GM23338 (cell line): ENCODE results near the gene TRABD. TPM values are rescaled to one million over a fixed set of nuclear protein-coding genes. Genes with fewer than 3 reads are reported as not detected.

Experiments
- ATAC-seq: fragments of 200-7000 bp; cut with Tn5 transposase; 3 replicates; pipeline ENCODE4 v1.9.1; 2020
- DNase-seq: peaks from one replicate; pipeline ENCODE4 v3.0.0-alpha.2; 2015; ENCODE audit warnings: low spot score
- H2AFZ ChIP-seq: fragments of 200-600 bp; sonication (generic); 2 replicates; pipeline ENCODE4 v1.8.0; 2016; ENCODE audit warnings: antibody characterized with exemption, mild to moderate bottlenecking, moderate library complexity
- H3F3A ChIP-seq: fragments of 200-600 bp; sonication (generic); replicated peaks from 2 replicates; pipeline ENCODE4 v1.8.0; 2017; ENCODE audit warnings: antibody characterized with exemption, mixed run types, low read depth
- H3K27ac ChIP-seq: fragments of 200-600 bp; sonication (generic); 2 replicates; pipeline ENCODE4 v1.6.1; 2016; ENCODE audit warnings: low read depth
- H3K27me3 ChIP-seq: fragments of 200-600 bp; sonication (generic); 2 replicates; pipeline ENCODE4 v1.8.0; 2016; ENCODE audit warnings: mild to moderate bottlenecking, mixed run types, moderate library complexity; ENCODE audit not compliant: insufficient read depth
- H3K36me3 ChIP-seq: fragments of 200-600 bp; sonication (generic); 2 replicates; pipeline ENCODE4 v1.8.0; 2016; ENCODE audit warnings: mild to moderate bottlenecking; ENCODE audit not compliant: insufficient read depth
- H3K4me1 ChIP-seq: fragments of 200-600 bp; sonication (generic); 2 replicates; pipeline ENCODE4 v1.8.0; 2016; ENCODE audit warnings: mild to moderate bottlenecking, moderate library complexity; ENCODE audit not compliant: insufficient read depth
- H3K4me2 ChIP-seq: fragments of 200-600 bp; sonication (generic); 2 replicates; pipeline ENCODE4 v1.7.1; 2017; ENCODE audit warnings: mixed run types
- H3K4me3 ChIP-seq: fragments of 200-600 bp; sonication (generic); 2 replicates; pipeline ENCODE4 v1.6.1; 2016; ENCODE audit warnings: mixed run types
- H3K79me2 ChIP-seq: fragments of 200-600 bp; sonication (generic); replicated peaks from 2 replicates; pipeline ENCODE4 v1.8.0; 2017; ENCODE audit warnings: mild to moderate bottlenecking; ENCODE audit not compliant: insufficient read depth
- H3K9me2 ChIP-seq: fragments of 200-600 bp; sonication (generic); 2 replicates; pipeline ENCODE4 v1.8.0; 2017; ENCODE audit not compliant: insufficient read depth
- H4K20me1 ChIP-seq: fragments of 200-600 bp; sonication (generic); replicated peaks from 2 replicates; pipeline ENCODE4 v1.8.0; 2017; ENCODE audit warnings: mild to moderate bottlenecking; ENCODE audit not compliant: insufficient read depth
- H3K27ac Mint-ChIP-seq: 2 replicates; pipeline ENCODE4 v1.8.0; 2020; ENCODE audit warnings: inconsistent platforms, mild to moderate bottlenecking, moderate library complexity, mixed read lengths
- H3K27me3 Mint-ChIP-seq: 3 replicates; pipeline ENCODE4 v1.8.0; 2022; ENCODE audit warnings: low read depth, mild to moderate bottlenecking, moderate library complexity, mixed read lengths, inconsistent platforms; ENCODE audit not compliant: insufficient read depth, poor library complexity
- H3K36me3 Mint-ChIP-seq: 3 replicates; pipeline ENCODE4 v1.8.0; 2021; ENCODE audit warnings: low read depth, mild to moderate bottlenecking, inconsistent platforms, moderate library complexity, mixed read lengths
- H3K4me1 Mint-ChIP-seq: 3 replicates; pipeline ENCODE4 v1.8.0; 2020; ENCODE audit warnings: mild to moderate bottlenecking, inconsistent platforms, mixed read lengths
- H3K4me3 Mint-ChIP-seq: 3 replicates; pipeline ENCODE4 v1.8.0; 2021; ENCODE audit warnings: moderate library complexity, mild to moderate bottlenecking, inconsistent platforms, mixed read lengths
- H3K9me3 Mint-ChIP-seq: 3 replicates; pipeline ENCODE4 v1.8.0; 2020; ENCODE audit warnings: moderate library complexity, mild to moderate bottlenecking, inconsistent platforms, mixed read lengths
- CREB1 ChIP-seq: fragments of 250-450 bp; sonication (Bioruptor Pico); IDR thresholded peaks from 2 replicates; pipeline ENCODE4 v1.5.0; 2020; ENCODE audit warnings: low read depth, mild to moderate bottlenecking, moderate library complexity
- EZH2 ChIP-seq: fragments of 200-600 bp; sonication (generic); IDR thresholded peaks from one replicate; pipeline ENCODE4 v1.8.0; 2017; ENCODE audit warnings: antibody characterized with exemption, mild to moderate bottlenecking, low read depth; ENCODE audit not compliant: unreplicated experiment
- EZH2phosphoT487 ChIP-seq: fragments of 200-600 bp; sonication (generic); IDR thresholded peaks from one replicate; pipeline ENCODE4 v1.8.1; 2018; ENCODE audit warnings: antibody characterized with exemption; ENCODE audit not compliant: unreplicated experiment
- JUNB ChIP-seq: IDR thresholded peaks from one replicate; pipeline ENCODE4 v1.6.1; 2016; ENCODE audit warnings: antibody characterized with exemption; ENCODE audit not compliant: unreplicated experiment
- NANOG ChIP-seq: IDR thresholded peaks from 2 replicates; pipeline ENCODE4 v1.6.1; 2016; ENCODE audit warnings: antibody characterized with exemption, borderline replicate concordance
- POLR2AphosphoS5 ChIP-seq: IDR thresholded peaks from 2 replicates; pipeline ENCODE4 v1.6.1; 2016; ENCODE audit warnings: antibody characterized with exemption, low read depth
- ZNF114 ChIP-seq: fragments of 250-450 bp; sonication (Bioruptor Pico); IDR thresholded peaks from 2 replicates; pipeline ENCODE4 v1.5.0; 2020; ENCODE audit warnings: mild to moderate bottlenecking, moderate library complexity
- polyA plus RNA-seq: library from polyadenylated mRNA; unstranded; fragments of >200 nt; fragmentation: Nextera tagmentation; extraction: Ambion mirVana; gene quantifications from 2 replicates; pipeline ENCODE4 v1.2.1, GENCODE V29; 2016
- total RNA-seq: library from RNA; depleted of rRNA; stranded (reverse); fragments of >200 nt; shearing (Covaris generic); gene quantifications from 2 replicates; pipeline ENCODE4 v1.2.3, GENCODE V29; 2014
- TF ChIP-seq, protein P1 (sequence below), 2 experiments: fragments of 200-600 bp in 1 of 2; sonication (generic) in 1 of 2; conservative IDR thresholded peaks; 2 replicates each; pipeline versions ENCODE4 v1.5.1 to v1.6.1; 2016 to 2017; ENCODE audit warnings: antibody characterized with exemption in 2 of 2, low read depth in 2 of 2, mild to moderate bottlenecking in 2 of 2, moderate library complexity in 1 of 2
- TF ChIP-seq, protein P2 (sequence below): IDR thresholded peaks from 2 replicates; pipeline ENCODE4 v1.6.1; 2016; ENCODE audit warnings: antibody characterized with exemption
- TF ChIP-seq, protein P3 (sequence below): fragments of 250-450 bp; sonication (Bioruptor Pico); IDR thresholded peaks from 2 replicates; pipeline ENCODE4 v1.5.0; 2020; ENCODE audit warnings: mild to moderate bottlenecking, moderate library complexity

The TRABD gene
- total and polyA plus RNA-seq, 2 experiments from 2014 or later: 44.1 to 66.1 TPM

DNA sequence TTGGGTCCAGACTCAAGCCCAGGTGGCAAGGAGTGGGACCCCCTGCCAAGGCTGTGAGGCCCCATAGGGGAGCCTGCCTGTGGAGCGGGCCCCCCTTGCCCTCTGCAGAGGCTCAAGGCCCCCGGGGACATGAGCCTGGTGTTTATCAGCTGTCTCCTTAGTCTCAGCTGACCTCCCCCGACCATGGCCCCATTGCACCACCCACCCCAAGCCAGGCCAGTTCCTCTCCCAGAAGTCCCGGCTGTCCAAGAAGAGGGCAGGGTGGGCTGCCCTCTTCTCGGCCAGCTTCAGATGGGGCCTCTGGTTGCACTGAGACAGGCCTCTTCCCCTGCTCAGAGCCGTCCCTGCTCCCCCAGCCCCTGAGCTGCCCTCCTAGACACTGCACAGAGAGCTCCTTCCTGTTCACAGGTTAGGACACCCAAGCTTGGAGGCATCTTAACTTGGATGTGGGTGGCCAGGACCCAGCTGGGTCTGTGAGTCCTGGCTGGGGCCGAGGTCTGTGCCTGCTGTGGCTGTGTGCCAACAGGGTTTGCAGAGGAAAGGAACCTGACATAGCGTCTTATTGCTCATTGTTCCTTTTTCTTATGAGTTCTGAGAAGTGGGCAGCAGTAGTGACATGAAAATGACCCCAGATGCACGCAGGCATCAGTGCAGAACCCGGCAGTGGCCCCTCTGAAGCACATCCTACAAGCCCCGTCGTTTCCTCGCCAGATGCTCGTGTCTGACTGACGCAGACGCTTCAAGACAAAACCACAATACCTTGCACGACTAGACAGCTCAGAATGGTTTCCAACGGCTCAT is 5.4 kb downstream of the TRABD start:
- 0 out of 2 replicates have a peak overlapping the region, but pooled peaks have one; percentile 42 for H3K4me3 ChIP-seq
- no peaks in the 10 kb centered on the region for H3K9me3 Mint-ChIP-seq
- peaks cover 8% of the 10 kb centered on the region; the same call in 1 of the 2 replicates for H3K4me1 ChIP-seq
- peak overlapping the region; percentile 29; the same call in 2 of the 3 replicates for H3K4me3 Mint-ChIP-seq
- no peak overlapping the region for H3K27ac Mint-ChIP-seq
- no peak for DNase-seq
- no peak for ATAC-seq
- H3K27ac ChIP-seq: 0 out of 2 replicates have a peak overlapping the region, but pooled peaks have one; percentile 19
- peak overlapping the region; percentile 73; the same call in 1 of the 2 replicates for H3K4me2 ChIP-seq
- H3K9me2 ChIP-seq: no peaks in the 10 kb centered on the region
- 0 out of 2 replicates have a peak, but pooled peaks cover 2% of the 10 kb centered on the region for H3F3A ChIP-seq
- H3K79me2 ChIP-seq: peaks cover 44% of the 10 kb centered on the region
- TF ChIP-seq NANOG (no peak), POLR2AphosphoS5 (no peak), ZNF114 (CRISPR knock-in tag) (no peak), CREB1 (CRISPR knock-in tag) (no peak), EZH2 (no peak), EZH2phosphoT487 (no peak), JUNB (no peak)
- TF ChIP-seq, protein P1, sequence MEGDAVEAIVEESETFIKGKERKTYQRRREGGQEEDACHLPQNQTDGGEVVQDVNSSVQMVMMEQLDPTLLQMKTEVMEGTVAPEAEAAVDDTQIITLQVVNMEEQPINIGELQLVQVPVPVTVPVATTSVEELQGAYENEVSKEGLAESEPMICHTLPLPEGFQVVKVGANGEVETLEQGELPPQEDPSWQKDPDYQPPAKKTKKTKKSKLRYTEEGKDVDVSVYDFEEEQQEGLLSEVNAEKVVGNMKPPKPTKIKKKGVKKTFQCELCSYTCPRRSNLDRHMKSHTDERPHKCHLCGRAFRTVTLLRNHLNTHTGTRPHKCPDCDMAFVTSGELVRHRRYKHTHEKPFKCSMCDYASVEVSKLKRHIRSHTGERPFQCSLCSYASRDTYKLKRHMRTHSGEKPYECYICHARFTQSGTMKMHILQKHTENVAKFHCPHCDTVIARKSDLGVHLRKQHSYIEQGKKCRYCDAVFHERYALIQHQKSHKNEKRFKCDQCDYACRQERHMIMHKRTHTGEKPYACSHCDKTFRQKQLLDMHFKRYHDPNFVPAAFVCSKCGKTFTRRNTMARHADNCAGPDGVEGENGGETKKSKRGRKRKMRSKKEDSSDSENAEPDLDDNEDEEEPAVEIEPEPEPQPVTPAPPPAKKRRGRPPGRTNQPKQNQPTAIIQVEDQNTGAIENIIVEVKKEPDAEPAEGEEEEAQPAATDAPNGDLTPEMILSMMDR (conservative IDR thresholded peaks at IDR 0.05; ENCODE audit: low read depth in 2 of 2): no peak
- TF ChIP-seq, protein P2, sequence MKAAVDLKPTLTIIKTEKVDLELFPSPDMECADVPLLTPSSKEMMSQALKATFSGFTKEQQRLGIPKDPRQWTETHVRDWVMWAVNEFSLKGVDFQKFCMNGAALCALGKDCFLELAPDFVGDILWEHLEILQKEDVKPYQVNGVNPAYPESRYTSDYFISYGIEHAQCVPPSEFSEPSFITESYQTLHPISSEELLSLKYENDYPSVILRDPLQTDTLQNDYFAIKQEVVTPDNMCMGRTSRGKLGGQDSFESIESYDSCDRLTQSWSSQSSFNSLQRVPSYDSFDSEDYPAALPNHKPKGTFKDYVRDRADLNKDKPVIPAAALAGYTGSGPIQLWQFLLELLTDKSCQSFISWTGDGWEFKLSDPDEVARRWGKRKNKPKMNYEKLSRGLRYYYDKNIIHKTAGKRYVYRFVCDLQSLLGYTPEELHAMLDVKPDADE: no peak
- TF ChIP-seq, protein P3, sequence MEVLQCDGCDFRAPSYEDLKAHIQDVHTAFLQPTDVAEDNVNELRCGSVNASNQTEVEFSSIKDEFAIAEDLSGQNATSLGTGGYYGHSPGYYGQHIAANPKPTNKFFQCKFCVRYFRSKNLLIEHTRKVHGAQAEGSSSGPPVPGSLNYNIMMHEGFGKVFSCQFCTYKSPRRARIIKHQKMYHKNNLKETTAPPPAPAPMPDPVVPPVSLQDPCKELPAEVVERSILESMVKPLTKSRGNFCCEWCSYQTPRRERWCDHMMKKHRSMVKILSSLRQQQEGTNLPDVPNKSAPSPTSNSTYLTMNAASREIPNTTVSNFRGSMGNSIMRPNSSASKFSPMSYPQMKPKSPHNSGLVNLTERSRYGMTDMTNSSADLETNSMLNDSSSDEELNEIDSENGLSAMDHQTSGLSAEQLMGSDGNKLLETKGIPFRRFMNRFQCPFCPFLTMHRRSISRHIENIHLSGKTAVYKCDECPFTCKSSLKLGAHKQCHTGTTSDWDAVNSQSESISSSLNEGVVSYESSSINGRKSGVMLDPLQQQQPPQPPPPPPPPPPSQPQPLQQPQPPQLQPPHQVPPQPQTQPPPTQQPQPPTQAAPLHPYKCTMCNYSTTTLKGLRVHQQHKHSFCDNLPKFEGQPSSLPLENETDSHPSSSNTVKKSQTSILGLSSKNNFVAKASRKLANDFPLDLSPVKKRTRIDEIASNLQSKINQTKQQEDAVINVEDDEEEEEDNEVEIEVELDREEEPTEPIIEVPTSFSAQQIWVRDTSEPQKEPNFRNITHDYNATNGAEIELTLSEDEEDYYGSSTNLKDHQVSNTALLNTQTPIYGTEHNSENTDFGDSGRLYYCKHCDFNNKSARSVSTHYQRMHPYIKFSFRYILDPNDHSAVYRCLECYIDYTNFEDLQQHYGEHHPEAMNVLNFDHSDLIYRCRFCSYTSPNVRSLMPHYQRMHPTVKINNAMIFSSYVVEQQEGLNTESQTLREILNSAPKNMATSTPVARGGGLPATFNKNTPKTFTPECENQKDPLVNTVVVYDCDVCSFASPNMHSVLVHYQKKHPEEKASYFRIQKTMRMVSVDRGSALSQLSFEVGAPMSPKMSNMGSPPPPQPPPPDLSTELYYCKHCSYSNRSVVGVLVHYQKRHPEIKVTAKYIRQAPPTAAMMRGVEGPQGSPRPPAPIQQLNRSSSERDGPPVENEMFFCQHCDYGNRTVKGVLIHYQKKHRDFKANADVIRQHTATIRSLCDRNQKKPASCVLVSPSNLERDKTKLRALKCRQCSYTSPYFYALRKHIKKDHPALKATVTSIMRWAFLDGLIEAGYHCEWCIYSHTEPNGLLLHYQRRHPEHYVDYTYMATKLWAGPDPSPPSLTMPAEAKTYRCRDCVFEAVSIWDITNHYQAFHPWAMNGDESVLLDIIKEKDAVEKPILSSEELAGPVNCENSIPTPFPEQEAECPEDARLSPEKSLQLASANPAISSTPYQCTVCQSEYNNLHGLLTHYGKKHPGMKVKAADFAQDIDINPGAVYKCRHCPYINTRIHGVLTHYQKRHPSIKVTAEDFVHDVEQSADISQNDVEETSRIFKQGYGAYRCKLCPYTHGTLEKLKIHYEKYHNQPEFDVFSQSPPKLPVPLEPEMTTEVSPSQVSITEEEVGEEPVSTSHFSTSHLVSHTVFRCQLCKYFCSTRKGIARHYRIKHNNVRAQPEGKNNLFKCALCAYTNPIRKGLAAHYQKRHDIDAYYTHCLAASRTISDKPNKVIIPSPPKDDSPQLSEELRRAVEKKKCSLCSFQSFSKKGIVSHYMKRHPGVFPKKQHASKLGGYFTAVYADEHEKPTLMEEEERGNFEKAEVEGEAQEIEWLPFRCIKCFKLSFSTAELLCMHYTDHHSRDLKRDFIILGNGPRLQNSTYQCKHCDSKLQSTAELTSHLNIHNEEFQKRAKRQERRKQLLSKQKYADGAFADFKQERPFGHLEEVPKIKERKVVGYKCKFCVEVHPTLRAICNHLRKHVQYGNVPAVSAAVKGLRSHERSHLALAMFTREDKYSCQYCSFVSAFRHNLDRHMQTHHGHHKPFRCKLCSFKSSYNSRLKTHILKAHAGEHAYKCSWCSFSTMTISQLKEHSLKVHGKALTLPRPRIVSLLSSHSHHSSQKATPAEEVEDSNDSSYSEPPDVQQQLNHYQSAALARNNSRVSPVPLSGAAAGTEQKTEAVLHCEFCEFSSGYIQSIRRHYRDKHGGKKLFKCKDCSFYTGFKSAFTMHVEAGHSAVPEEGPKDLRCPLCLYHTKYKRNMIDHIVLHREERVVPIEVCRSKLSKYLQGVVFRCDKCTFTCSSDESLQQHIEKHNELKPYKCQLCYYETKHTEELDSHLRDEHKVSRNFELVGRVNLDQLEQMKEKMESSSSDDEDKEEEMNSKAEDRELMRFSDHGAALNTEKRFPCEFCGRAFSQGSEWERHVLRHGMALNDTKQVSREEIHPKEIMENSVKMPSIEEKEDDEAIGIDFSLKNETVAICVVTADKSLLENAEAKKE (CRISPR knock-in tag): no peak
- peaks cover 4% of the 10 kb centered on the region; the same call in 1 of the 3 replicates for H3K36me3 Mint-ChIP-seq
- no peaks in the 10 kb centered on the region for H3K27me3 ChIP-seq
- no peak overlapping the region for H2AFZ ChIP-seq
- peaks cover 20% of the 10 kb centered on the region; the same call in 1 of the 2 replicates for H4K20me1 ChIP-seq
- peaks cover 13% of the 10 kb centered on the region for H3K4me1 Mint-ChIP-seq
- H3K27me3 Mint-ChIP-seq: peaks cover 13% of the 10 kb centered on the region
- H3K36me3 ChIP-seq: no peaks in the 10 kb centered on the region
